Embryonic facial prominence (tissue), 1 donor: ENCODE data around the gene TAS2R10.

Experiments
- DNase-seq: peaks from one replicate; pipeline ENCODE4 v3.0.0-alpha.2; 2016; ENCODE audit errors: extremely low spot score

The TAS2R10 gene

DNA sequence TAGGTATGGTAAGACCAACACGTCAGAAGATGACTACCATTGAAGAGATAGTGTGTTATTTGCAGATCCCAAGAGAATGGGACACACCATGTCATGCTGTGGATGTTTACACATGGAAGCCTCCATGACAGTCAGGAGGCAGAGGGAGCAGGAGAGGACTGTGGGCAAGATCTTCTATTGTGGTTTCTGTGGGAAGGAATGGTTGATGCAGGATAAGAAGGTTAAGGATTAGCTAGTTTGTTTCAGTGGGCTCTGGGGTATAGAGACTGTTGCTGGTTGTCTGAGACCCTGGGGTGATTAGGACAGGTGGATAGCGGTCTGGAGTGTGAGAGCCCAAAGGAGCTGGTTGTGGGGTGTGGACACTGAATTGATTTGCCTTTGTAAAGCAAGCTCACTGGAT lies 47.1 kb downstream of the TAS2R10 start:
- no peak for DNase-seq
